GM18870 (cell line): ENCODE measurements around the gene FOXJ2.
"Not testable (repeated sequence)": the region's sequence is repeated elsewhere in the genome, so short reads cannot be mapped to it uniquely, and the experiment has no call there.

Experiments used
- ATAC-seq: cut with Tn5 transposase; IDR thresholded peaks from one replicate; pipeline ENCODE4 v1.9.1; 2021; ENCODE audit warnings: moderate library complexity; ENCODE audit not compliant: unreplicated experiment

The FOXJ2 gene

GRCh38 chr12:8032242-8033152 lies at the start of gene FOXJ2:
Gene FOXJ2 (plus strand): TSS chr12:8032716. CDS start chr12:8039833, 7,117 bp downstream.
- ATAC-seq: peak; percentile 36

GRCh38 chr12:7983019-7983418 lies 49.5 kb upstream of the FOXJ2 start:
- ATAC-seq: not testable (repeated sequence)

- ATAC-seq: not testable (repeated sequence)
These were observed 49.1 kb upstream of the FOXJ2 start for GRCh38 chr12:7983460-7983859.

- ATAC-seq: no peak
These were observed 47.6 kb upstream of the FOXJ2 start for GRCh38 chr12:7984900-7985299.

- no peak for ATAC-seq
These were observed 46.6 kb upstream of the FOXJ2 start for GRCh38 chr12:7985802-7986418.

- ATAC-seq: no peak
These were observed 42.6 kb upstream of the FOXJ2 start for GRCh38 chr12:7989827-7990491.

- no peak for ATAC-seq
These were observed 41.0 kb upstream of the FOXJ2 start for GRCh38 chr12:7991535-7991934.

- no peak for ATAC-seq
These were observed 37.7 kb upstream of the FOXJ2 start for GRCh38 chr12:7994731-7995205.

- ATAC-seq: peak; percentile 95
These were observed 37.1 kb upstream of the FOXJ2 start for GRCh38 chr12:7995266-7995963.

GRCh38 chr12:8000827-8001226 lies 31.7 kb upstream of the FOXJ2 start:
- ATAC-seq: not testable (repeated sequence)

- not testable (repeated sequence) for ATAC-seq
These were observed 31.0 kb upstream of the FOXJ2 start for GRCh38 chr12:8001496-8001895.

GRCh38 chr12:8004897-8005296 lies 27.6 kb upstream of the FOXJ2 start:
- not testable (repeated sequence) for ATAC-seq

- ATAC-seq: no peak
These were observed 21.2 kb upstream of the FOXJ2 start for GRCh38 chr12:8011331-8011730.

GRCh38 chr12:8012651-8013309 lies 19.7 kb upstream of the FOXJ2 start:
- ATAC-seq: no peak

- ATAC-seq: no peak
These were observed 17.7 kb upstream of the FOXJ2 start for GRCh38 chr12:8014836-8015235.

GRCh38 chr12:8018213-8018612 lies 14.3 kb upstream of the FOXJ2 start:
- ATAC-seq: not testable (repeated sequence)

- no peak for ATAC-seq
These were observed 13.6 kb upstream of the FOXJ2 start for GRCh38 chr12:8018666-8019581.

- ATAC-seq: peak; percentile 97
These were observed 6.1 kb upstream of the FOXJ2 start for GRCh38 chr12:8026291-8026900.

- ATAC-seq: no peak
These were observed 4.7 kb upstream of the FOXJ2 start for GRCh38 chr12:8027856-8028255.
